ENCODE measurements around the gene MAGEL2. TPM values are rescaled to one million over a fixed set of nuclear protein-coding genes. Genes with fewer than 3 reads are reported as not detected.

The MAGEL2 gene
- total and polyA plus RNA-seq, 2 experiments from 2014 or later = 4.8 to 10.1 TPM

- Mint-ChIP-seq H3K4me3 (peak overlapping the region; percentile 35; the same call in 2 of the 3 replicates), H3K36me3 (ENCODE audit: low read depth) (peaks cover 5% of the 10 kb centered on the region; the same call in 2 of the 3 replicates), H3K9me3 (peaks cover 72% of the 10 kb centered on the region), H3K4me1 (no peaks in the 10 kb centered on the region; the same call in 2 of the 3 replicates), H3K27me3 (ENCODE audit: insufficient read depth, low read depth, poor library complexity) (peaks cover 43% of the 10 kb centered on the region), H3K27ac (no peak overlapping the region)
- Histone ChIP-seq H3K27me3 (ENCODE audit: insufficient read depth) (peaks cover 83% of the 10 kb centered on the region), H4K20me1 (replicated peaks; ENCODE audit: insufficient read depth) (no peaks in the 10 kb centered on the region), H3K36me3 (ENCODE audit: insufficient read depth) (no peaks in the 10 kb centered on the region), H3K4me1 (ENCODE audit: insufficient read depth) (no peaks in the 10 kb centered on the region), H3K27ac (ENCODE audit: low read depth) (no peak overlapping the region), H3F3A (replicated peaks; ENCODE audit: low read depth) (no peaks in the 10 kb centered on the region), H3K9me2 (ENCODE audit: insufficient read depth) (no peaks in the 10 kb centered on the region), H3K4me2 (peak overlapping the region; percentile 44; the same call in 1 of the 2 replicates), H3K4me3 (0 out of 2 replicates have a peak overlapping the region, but pooled peaks have one; percentile 22), H3K79me2 (replicated peaks; ENCODE audit: insufficient read depth) (no peaks in the 10 kb centered on the region), H2AFZ (no peak overlapping the region)
- TF ChIP-seq CTCF (conservative IDR thresholded peaks at IDR 0.05; ENCODE audit: low read depth in 2 of 2) (peak; percentile 49 to 70), EZH2phosphoT487 (IDR thresholded peaks at IDR 0.05; ENCODE audit: unreplicated experiment) (no peak)
- DNase-seq (ENCODE audit: low spot score) (peak; percentile 62), ATAC-seq (peak; percentile 82)
These were observed 18.3 kb downstream of the MAGEL2 start for GRCh38 chr15:23629234-23629805.

- Histone ChIP-seq H3K9me2 (ENCODE audit: insufficient read depth) (no peaks in the 10 kb centered on the region), H2AFZ (no peak overlapping the region), H4K20me1 (replicated peaks; ENCODE audit: insufficient read depth) (no peaks in the 10 kb centered on the region), H3F3A (replicated peaks; ENCODE audit: low read depth) (no peaks in the 10 kb centered on the region), H3K79me2 (replicated peaks; ENCODE audit: insufficient read depth) (no peaks in the 10 kb centered on the region), H3K36me3 (ENCODE audit: insufficient read depth) (no peaks in the 10 kb centered on the region), H3K4me1 (ENCODE audit: insufficient read depth) (no peaks in the 10 kb centered on the region), H3K4me3 (0 out of 2 replicates have a peak overlapping the region, but pooled peaks have one; percentile 22), H3K4me2 (peak overlapping the region; percentile 44; the same call in 1 of the 2 replicates), H3K27ac (ENCODE audit: low read depth) (no peak overlapping the region), H3K27me3 (ENCODE audit: insufficient read depth) (peaks cover 87% of the 10 kb centered on the region)
- Mint-ChIP-seq H3K9me3 (peaks cover 71% of the 10 kb centered on the region), H3K27ac (no peak overlapping the region), H3K27me3 (ENCODE audit: insufficient read depth, low read depth, poor library complexity) (peaks cover 43% of the 10 kb centered on the region), H3K4me1 (no peaks in the 10 kb centered on the region; the same call in 2 of the 3 replicates), H3K4me3 (peak overlapping the region; percentile 35; the same call in 2 of the 3 replicates), H3K36me3 (ENCODE audit: low read depth) (peaks cover 5% of the 10 kb centered on the region; the same call in 2 of the 3 replicates)
- peak; percentile 13 for DNase-seq (ENCODE audit: low spot score)
- TF ChIP-seq JUNB (IDR thresholded peaks at IDR 0.05; ENCODE audit: unreplicated experiment) (no peak), ETS1 (IDR thresholded peaks at IDR 0.05) (no peak), STAT1 (IDR thresholded peaks at IDR 0.05; ENCODE audit: unreplicated experiment) (no peak), CREB1 (CRISPR knock-in tag; IDR thresholded peaks at IDR 0.05; ENCODE audit: low read depth) (no peak), REST (IDR thresholded peaks at IDR 0.05; ENCODE audit: unreplicated experiment) (no peak)
- peak; percentile 85 for ATAC-seq
These were observed 18.9 kb downstream of the MAGEL2 start for GRCh38 chr15:23628612-23629233.
